H9 (cell line): ENCODE results near the gene TRIM75. TPM values are rescaled to one million over a fixed set of nuclear protein-coding genes. Genes with fewer than 3 reads are reported as not detected.

Source experiments
- DNase-seq: peaks from one replicate; pipeline ENCODE4 v3.0.0-alpha.2; 2017
- H2AFZ ChIP-seq: one replicate; pipeline ENCODE4 v1.6.1; 2013; ENCODE audit warnings: mild to moderate bottlenecking, low read length, control low read depth, moderate library complexity
- H2AK5ac ChIP-seq: 2 replicates; pipeline ENCODE4 v1.6.1; 2013; ENCODE audit warnings: low read length, control low read depth, mixed read lengths; ENCODE audit not compliant: insufficient read length
- H2BK120ac ChIP-seq: one replicate; pipeline ENCODE4 v1.6.1; 2013; ENCODE audit warnings: low read depth, mild to moderate bottlenecking, low read length, control low read depth, inconsistent platforms; ENCODE audit not compliant: poor library complexity, severe bottlenecking
- H2BK12ac ChIP-seq: 2 replicates; pipeline ENCODE4 v1.6.1; 2013; ENCODE audit warnings: low read length, control low read depth, mixed read lengths, low read depth; ENCODE audit not compliant: insufficient read length
- H2BK15ac ChIP-seq: 2 replicates; pipeline ENCODE4 v1.6.1; 2013; ENCODE audit warnings: low read depth, low read length, control low read depth
- H2BK20ac ChIP-seq: one replicate; pipeline ENCODE4 v1.6.1; 2013; ENCODE audit warnings: low read depth, mild to moderate bottlenecking, low read length, control low read depth, inconsistent platforms; ENCODE audit not compliant: poor library complexity, severe bottlenecking
- H2BK5ac ChIP-seq: 2 replicates; pipeline ENCODE4 v1.6.1; 2013; ENCODE audit warnings: low read length, control low read depth, mixed read lengths; ENCODE audit not compliant: insufficient read length
- H3K14ac ChIP-seq: 2 replicates; pipeline ENCODE4 v1.6.1; 2013; ENCODE audit warnings: low read length, control low read depth; ENCODE audit not compliant: insufficient read depth
- H3K18ac ChIP-seq: 2 replicates; pipeline ENCODE4 v1.6.1; 2013; ENCODE audit warnings: low read depth, mild to moderate bottlenecking, mixed read lengths, low read length, control low read depth; ENCODE audit not compliant: insufficient read length
- H3K23ac ChIP-seq: 2 replicates; pipeline ENCODE4 v1.6.1; 2013; ENCODE audit warnings: low read length, control low read depth, mixed read lengths, low read depth; ENCODE audit not compliant: insufficient read length
- H3K23me2 ChIP-seq: 2 replicates; pipeline ENCODE4 v1.6.1; 2013; ENCODE audit warnings: low read depth, mild to moderate bottlenecking, mixed read lengths, low read length, control low read depth; ENCODE audit not compliant: insufficient read length, poor library complexity, severe bottlenecking
- H3K27ac ChIP-seq: 2 replicates; pipeline ENCODE4 v1.5.1; 2013; ENCODE audit warnings: low read length, control low read depth, mixed read lengths, low read depth; ENCODE audit not compliant: insufficient read length
- H3K27me3 ChIP-seq: 2 replicates; pipeline ENCODE4 v1.6.1; 2013; ENCODE audit warnings: low read length, control low read depth, inconsistent platforms; ENCODE audit not compliant: insufficient read depth
- H3K4ac ChIP-seq: 2 replicates; pipeline ENCODE4 v1.6.1; 2013; ENCODE audit warnings: low read depth, mild to moderate bottlenecking, control low read depth, inconsistent platforms, low read length, moderate library complexity
- H3K4me1 ChIP-seq: 2 replicates; pipeline ENCODE4 v1.6.1; 2013; ENCODE audit warnings: low read length, control low read depth, inconsistent platforms; ENCODE audit not compliant: insufficient read depth
- H3K4me2 ChIP-seq: 2 replicates; pipeline ENCODE4 v1.6.1; 2013; ENCODE audit warnings: low read length, control low read depth, mixed read lengths; ENCODE audit not compliant: insufficient read length, insufficient read depth
- H3K56ac ChIP-seq: 2 replicates; pipeline ENCODE4 v1.6.1; 2013; ENCODE audit warnings: low read depth, mild to moderate bottlenecking, mixed read lengths, low read length, control low read depth; ENCODE audit not compliant: insufficient read length
- H3K79me1 ChIP-seq: 2 replicates; pipeline ENCODE4 v1.6.1; 2013; ENCODE audit warnings: low read depth, mild to moderate bottlenecking, moderate library complexity, low read length, control low read depth, inconsistent platforms; ENCODE audit not compliant: insufficient read depth, poor library complexity, severe bottlenecking
- H3K79me2 ChIP-seq: 2 replicates; pipeline ENCODE4 v1.6.1; 2013; ENCODE audit warnings: low read length, control low read depth, inconsistent platforms; ENCODE audit not compliant: insufficient read depth
- H3K9ac ChIP-seq: 2 replicates; pipeline ENCODE4 v1.6.1; 2013; ENCODE audit warnings: low read length, control low read depth, mixed read lengths; ENCODE audit not compliant: insufficient read length; ENCODE audit errors: extremely low read depth
- H3K9me3 ChIP-seq: one replicate; pipeline ENCODE4 v1.6.1; 2013; ENCODE audit warnings: low read depth, low read length, inconsistent platforms; ENCODE audit not compliant: control insufficient read depth
- H3T11ph ChIP-seq: one replicate; pipeline ENCODE4 v1.6.1; 2013; ENCODE audit warnings: mild to moderate bottlenecking, low read length, control low read depth, inconsistent platforms
- H4K20me1 ChIP-seq: one replicate; pipeline ENCODE4 v1.6.1; 2013; ENCODE audit not compliant: control insufficient read depth, insufficient read length, insufficient read depth
- H4K5ac ChIP-seq: 2 replicates; pipeline ENCODE4 v1.6.1; 2013; ENCODE audit warnings: low read depth, mild to moderate bottlenecking, mixed read lengths, low read length, control low read depth; ENCODE audit not compliant: insufficient read length
- H4K8ac ChIP-seq: replicated peaks from 2 replicates; pipeline ENCODE4 v1.6.1; 2013; ENCODE audit warnings: low read length, control low read depth, mixed read lengths, low read depth; ENCODE audit not compliant: insufficient read length
- H4K91ac ChIP-seq: 2 replicates; pipeline ENCODE4 v1.6.1; 2013; ENCODE audit warnings: low read depth, mild to moderate bottlenecking, moderate library complexity, mixed read lengths, low read length, control low read depth; ENCODE audit not compliant: insufficient read length
- H3K27ac Mint-ChIP-seq, 3 experiments: 2 replicates in 2 of 3; 3 replicates in 1 of 3; pipeline ENCODE4 v1.8.0; 2020 to 2021; ENCODE audit warnings: mixed read lengths in 3 of 3, mild to moderate bottlenecking in 1 of 3, moderate library complexity in 1 of 3
- H3K27me3 Mint-ChIP-seq: 2 replicates; pipeline ENCODE4 v1.8.0; 2021; ENCODE audit warnings: low read depth, mild to moderate bottlenecking, moderate library complexity, mixed read lengths
- H3K36me3 Mint-ChIP-seq, 3 experiments: 2 replicates in 2 of 3; 3 replicates in 1 of 3; pipeline ENCODE4 v1.8.0; 2020 to 2021; ENCODE audit warnings: low read depth in 3 of 3, mixed read lengths in 3 of 3; ENCODE audit not compliant: insufficient read depth in 1 of 3
- H3K4me1 Mint-ChIP-seq, 2 experiments: 2 replicates each; pipeline ENCODE4 v1.8.0; 2020; ENCODE audit warnings: mixed read lengths in 2 of 2
- H3K4me3 Mint-ChIP-seq, 2 experiments: 2 replicates in 1 of 2; 3 replicates in 1 of 2; pipeline ENCODE4 v1.8.0; 2020 to 2021; ENCODE audit warnings: mild to moderate bottlenecking in 2 of 2, mixed read lengths in 2 of 2, moderate library complexity in 1 of 2
- H3K9me3 Mint-ChIP-seq, 2 experiments: 2 replicates in 1 of 2; 3 replicates in 1 of 2; pipeline ENCODE4 v1.8.0; 2020; ENCODE audit warnings: mild to moderate bottlenecking in 2 of 2, mixed read lengths in 2 of 2, moderate library complexity in 1 of 2
- CTCF ChIP-seq: fragments of 200-600 bp; sonication (generic); conservative IDR thresholded peaks from 3 replicates; pipeline ENCODE4 v1.8.0; 2021; ENCODE audit warnings: antibody characterized with exemption, mild to moderate bottlenecking
- WGBS: extraction: QIAGEN DNeasy Blood & Tissue Kit; methylation state at CpG from one replicate; pipeline ENCODE4 v1.1.7; 2013; ENCODE audit warnings: missing lambda C conversion rate, low lambda C conversion rate, mixed read lengths; ENCODE audit not compliant: insufficient read length; ENCODE audit errors: extremely low coverage; 5-methylcytosine and 5-hydroxymethylcytosine counted together
- total RNA-seq: library from RNA; stranded (reverse); gene quantifications from 2 replicates; pipeline ENCODE4 v1.2.1, GENCODE V29; 2021

The TRIM75 gene
- total RNA-seq, 1 experiment from 2014 or later: not detected

GRCh38 chr4:165059386-165059785 is 5.7 kb downstream of the TRIM75 start:
- peaks cover 0 to 9% of the 10 kb centered on the region in 2 experiments; a peak in 2 of 4 replicates for H3K4me1 Mint-ChIP-seq
- no peaks in the 10 kb centered on the region for H3K36me3 Mint-ChIP-seq
- Histone ChIP-seq H3K4ac (no peak overlapping the region), H3K14ac (no peak overlapping the region), H3K27ac (no peak overlapping the region), H3K79me2 (no peaks in the 10 kb centered on the region), H3K23me2 (no peaks in the 10 kb centered on the region), H3K23ac (no peak overlapping the region), H3T11ph (no peak overlapping the region), H3K79me1 (no peaks in the 10 kb centered on the region), H4K20me1 (no peaks in the 10 kb centered on the region), H2AK5ac (no peak overlapping the region), H3K56ac (no peak overlapping the region), H3K18ac (no peak overlapping the region), H4K5ac (no peak overlapping the region), H3K9ac (no peak overlapping the region), H4K8ac (no peak overlapping the region), H3K9me3 (no peaks in the 10 kb centered on the region), H2BK5ac (no peak overlapping the region), H2BK15ac (no peak overlapping the region), H2BK20ac (no peak overlapping the region), H2AFZ (no peak overlapping the region), H3K27me3 (no peaks in the 10 kb centered on the region), H4K91ac (no peak overlapping the region), H3K4me2 (no peak overlapping the region), H3K4me1 (no peaks in the 10 kb centered on the region), H2BK120ac (no peak overlapping the region), H2BK12ac (no peak overlapping the region)
- H3K9me3 Mint-ChIP-seq: no peaks in the 10 kb centered on the region
- no peak overlapping the region for H3K4me3 Mint-ChIP-seq
- no peak for TF ChIP-seq CTCF
- WGBS: no CpG with 5 or more reads among the region's 4 CpGs
- no peaks in the 10 kb centered on the region for H3K27me3 Mint-ChIP-seq
- no peak for DNase-seq
- H3K27ac Mint-ChIP-seq: no peak overlapping the region; a peak in 1 of 7 replicates
